Neural progenitor cell (in vitro differentiated cells): ENCODE data around the gene CLSTN2. TPM values are rescaled to one million over a fixed set of nuclear protein-coding genes. Genes with fewer than 3 reads are reported as not detected.

Experiments
- DNase-seq: peaks from one replicate; pipeline ENCODE4 v3.0.0-alpha.2; 2016; ENCODE audit warnings: low spot score
- H2AFZ ChIP-seq: fragments of 200-600 bp; sonication (generic); replicated peaks from 2 replicates; pipeline ENCODE4 v1.6.1; 2016; ENCODE audit warnings: antibody characterized with exemption
- H3F3A ChIP-seq: fragments of 200-600 bp; sonication (generic); 2 replicates; pipeline ENCODE4 v1.6.1; 2016; ENCODE audit warnings: antibody characterized with exemption, low read depth
- H3K27ac ChIP-seq: fragments of 200-600 bp; sonication (generic); 2 replicates; pipeline ENCODE4 v1.5.1; 2016; ENCODE audit warnings: mild to moderate bottlenecking
- H3K27me3 ChIP-seq: fragments of 200-600 bp; sonication (generic); 2 replicates; pipeline ENCODE4 v1.6.1; 2016; ENCODE audit warnings: mild to moderate bottlenecking, moderate library complexity
- H3K36me3 ChIP-seq: fragments of 200-600 bp; sonication (generic); 2 replicates; pipeline ENCODE4 v1.5.1; 2016
- H3K4me1 ChIP-seq: fragments of 200-600 bp; sonication (generic); 2 replicates; pipeline ENCODE4 v1.6.1; 2016; ENCODE audit warnings: mixed run types
- H3K4me2 ChIP-seq: fragments of 200-600 bp; sonication (generic); 2 replicates; pipeline ENCODE4 v1.6.1; 2016
- H3K4me3 ChIP-seq: fragments of 200-600 bp; sonication (generic); 2 replicates; pipeline ENCODE4 v1.5.1; 2016
- H3K79me2 ChIP-seq: fragments of 200-600 bp; sonication (generic); 2 replicates; pipeline ENCODE4 v1.6.1; 2016; ENCODE audit warnings: low read depth
- H3K9ac ChIP-seq: fragments of 200-600 bp; sonication (generic); 2 replicates; pipeline ENCODE4 v1.6.1; 2016
- H3K9me3 ChIP-seq: fragments of 200-600 bp; sonication (generic); 2 replicates; pipeline ENCODE4 v1.5.1; 2016; ENCODE audit warnings: low read depth
- H4K20me1 ChIP-seq: fragments of 200-600 bp; sonication (generic); 2 replicates; pipeline ENCODE4 v1.6.1; 2016; ENCODE audit warnings: low read depth
- H3K27ac Mint-ChIP-seq: 3 replicates; pipeline ENCODE4 v1.8.0; 2021; ENCODE audit warnings: mixed read lengths
- H3K27me3 Mint-ChIP-seq: 2 replicates; pipeline ENCODE4 v1.8.0; 2022; ENCODE audit warnings: low read depth, mild to moderate bottlenecking, inconsistent platforms, moderate library complexity, mixed read lengths; ENCODE audit not compliant: insufficient read depth
- H3K36me3 Mint-ChIP-seq: 3 replicates; pipeline ENCODE4 v1.8.0; 2021; ENCODE audit warnings: mixed read lengths
- H3K4me1 Mint-ChIP-seq: 3 replicates; pipeline ENCODE4 v1.8.0; 2021; ENCODE audit warnings: mixed read lengths
- H3K4me3 Mint-ChIP-seq: 3 replicates; pipeline ENCODE4 v1.8.0; 2021; ENCODE audit warnings: mild to moderate bottlenecking, moderate library complexity, mixed read lengths
- H3K9me3 Mint-ChIP-seq: 3 replicates; pipeline ENCODE4 v1.8.0; 2020; ENCODE audit warnings: mixed read lengths
- CTCF ChIP-seq: fragments of 200-600 bp; sonication (generic); IDR thresholded peaks from 2 replicates; pipeline ENCODE4 v1.5.1; 2017; ENCODE audit warnings: antibody characterized with exemption, mild to moderate bottlenecking
- EZH2 ChIP-seq: fragments of 200-600 bp; sonication (generic); IDR thresholded peaks from 2 replicates; pipeline ENCODE4 v1.6.1; 2017; ENCODE audit warnings: antibody characterized with exemption, mild to moderate bottlenecking, moderate library complexity
- EZH2phosphoT487 ChIP-seq: fragments of 200-600 bp; sonication (generic); IDR thresholded peaks from 2 replicates; pipeline ENCODE4 v1.6.1; 2017; ENCODE audit warnings: antibody characterized with exemption
- total RNA-seq: library from RNA; depleted of rRNA; stranded (reverse); fragments of >200 nt; gene quantifications from 2 replicates; pipeline ENCODE4 v1.2.3, GENCODE V29; 2015; ENCODE audit warnings: low replicate concordance

Gene CLSTN2
- total RNA-seq, 1 donor from 2014 or later: 0.22 TPM

- no peak for DNase-seq
- Histone ChIP-seq H3K4me3 (no peak overlapping the region), H3K9me3 (no peaks in the 10 kb centered on the region), H2AFZ (no peak overlapping the region), H3K9ac (no peak overlapping the region), H3K79me2 (no peaks in the 10 kb centered on the region), H3K36me3 (no peaks in the 10 kb centered on the region), H3K4me2 (no peak overlapping the region), H3K27me3 (no peaks in the 10 kb centered on the region), H3K4me1 (peaks cover 17% of the 10 kb centered on the region), H3F3A (no peaks in the 10 kb centered on the region), H4K20me1 (no peaks in the 10 kb centered on the region), H3K27ac (no peak overlapping the region)
- Mint-ChIP-seq H3K27me3 (peaks cover 2% of the 10 kb centered on the region), H3K4me1 (peaks cover 10% of the 10 kb centered on the region), H3K27ac (no peak overlapping the region), H3K36me3 (no peaks in the 10 kb centered on the region), H3K4me3 (no peak overlapping the region), H3K9me3 (no peaks in the 10 kb centered on the region)
- TF ChIP-seq CTCF (no peak), EZH2phosphoT487 (no peak), EZH2 (no peak)
These were observed 424.4 kb downstream of the CLSTN2 start for GRCh38 chr3:140359233-140359995.

DNA sequence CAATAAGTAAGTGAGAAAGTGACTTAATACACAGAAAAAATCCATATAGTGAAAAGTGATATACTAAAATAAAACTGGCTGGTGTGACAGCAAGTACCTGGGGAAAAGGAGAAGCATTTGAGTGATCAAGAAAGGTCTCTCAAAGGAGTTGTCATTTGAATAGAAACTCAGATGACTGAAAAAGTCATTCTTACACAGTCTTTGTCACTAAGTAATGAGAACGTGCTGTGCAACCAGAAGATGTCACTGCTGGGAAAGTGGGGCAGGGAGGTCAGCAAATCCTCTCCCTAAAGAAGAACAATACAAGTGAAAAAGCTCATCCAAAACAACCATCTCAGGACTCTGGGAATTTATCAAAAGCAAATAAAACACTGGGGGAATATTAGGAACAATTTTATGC is 425.3 kb downstream of the CLSTN2 start:
- H3K4me3 Mint-ChIP-seq: no peak overlapping the region
- Histone ChIP-seq H3K79me2 (no peaks in the 10 kb centered on the region), H3K36me3 (no peaks in the 10 kb centered on the region), H3K9me3 (no peaks in the 10 kb centered on the region), H3K4me1 (peaks cover 17% of the 10 kb centered on the region), H3K4me3 (no peak overlapping the region), H2AFZ (no peak overlapping the region), H3K4me2 (peak overlapping the region; percentile 40), H4K20me1 (no peaks in the 10 kb centered on the region), H3K27me3 (no peaks in the 10 kb centered on the region), H3K27ac (peak overlapping the region; percentile 8), H3K9ac (no peak overlapping the region), H3F3A (no peaks in the 10 kb centered on the region)
- H3K4me1 Mint-ChIP-seq: peaks cover 10% of the 10 kb centered on the region
- no peaks in the 10 kb centered on the region for H3K9me3 Mint-ChIP-seq
- peak; percentile 57 for DNase-seq
- TF ChIP-seq CTCF: peak; percentile 32
- TF ChIP-seq EZH2: no peak
- no peak for TF ChIP-seq EZH2phosphoT487
- H3K27ac Mint-ChIP-seq: no peak overlapping the region
- H3K36me3 Mint-ChIP-seq: no peaks in the 10 kb centered on the region
- H3K27me3 Mint-ChIP-seq: peaks cover 4% of the 10 kb centered on the region

GRCh38 chr3:140363801-140364200 is 428.8 kb downstream of the CLSTN2 start:
- H3K36me3 ChIP-seq: no peaks in the 10 kb centered on the region
- no peak overlapping the region for H2AFZ ChIP-seq
- no peak overlapping the region for H3K9ac ChIP-seq
- H3K36me3 Mint-ChIP-seq: no peaks in the 10 kb centered on the region
- H3K79me2 ChIP-seq: no peaks in the 10 kb centered on the region
- no peak overlapping the region for H3K27ac ChIP-seq
- H3K4me3 ChIP-seq: no peak overlapping the region
- H3F3A ChIP-seq: no peaks in the 10 kb centered on the region
- H4K20me1 ChIP-seq: no peaks in the 10 kb centered on the region
- H3K4me2 ChIP-seq: no peak overlapping the region
- TF ChIP-seq EZH2: no peak
- no peak for TF ChIP-seq EZH2phosphoT487
- no peak for TF ChIP-seq CTCF
- H3K4me1 Mint-ChIP-seq: peaks cover 8% of the 10 kb centered on the region
- H3K9me3 Mint-ChIP-seq: no peaks in the 10 kb centered on the region
- H3K4me1 ChIP-seq: peaks cover 14% of the 10 kb centered on the region
- H3K27me3 Mint-ChIP-seq: peaks cover 4% of the 10 kb centered on the region
- H3K4me3 Mint-ChIP-seq: no peak overlapping the region
- no peak overlapping the region for H3K27ac Mint-ChIP-seq
- no peaks in the 10 kb centered on the region for H3K27me3 ChIP-seq
- no peaks in the 10 kb centered on the region for H3K9me3 ChIP-seq
- DNase-seq: no peak
